ENCODE results near the gene SLC44A1.

DNA sequence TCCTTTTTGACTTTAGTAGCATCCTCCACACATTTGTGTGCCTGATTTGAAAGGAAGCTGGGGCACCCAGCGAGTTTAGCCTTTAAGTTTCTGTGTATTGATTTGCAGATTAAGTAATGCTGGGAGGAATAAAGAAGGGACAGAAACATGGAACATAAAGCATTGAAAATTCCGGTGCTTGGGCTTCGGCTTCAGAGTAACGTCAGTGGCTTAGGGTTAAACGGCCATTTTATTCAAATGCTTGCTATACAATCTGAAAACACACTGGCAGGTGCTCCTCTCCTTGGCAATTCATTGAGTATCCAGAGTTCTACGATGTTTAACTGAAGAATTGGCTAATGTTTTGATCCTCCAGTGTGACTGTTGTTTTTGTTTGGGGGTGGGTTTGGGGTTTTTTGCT, 145.3 kb downstream of the SLC44A1 start:
- no peak for TF ChIP-seq POLR2A (IDR thresholded peaks at IDR 0.05)
- TF ChIP-seq, protein P1, sequence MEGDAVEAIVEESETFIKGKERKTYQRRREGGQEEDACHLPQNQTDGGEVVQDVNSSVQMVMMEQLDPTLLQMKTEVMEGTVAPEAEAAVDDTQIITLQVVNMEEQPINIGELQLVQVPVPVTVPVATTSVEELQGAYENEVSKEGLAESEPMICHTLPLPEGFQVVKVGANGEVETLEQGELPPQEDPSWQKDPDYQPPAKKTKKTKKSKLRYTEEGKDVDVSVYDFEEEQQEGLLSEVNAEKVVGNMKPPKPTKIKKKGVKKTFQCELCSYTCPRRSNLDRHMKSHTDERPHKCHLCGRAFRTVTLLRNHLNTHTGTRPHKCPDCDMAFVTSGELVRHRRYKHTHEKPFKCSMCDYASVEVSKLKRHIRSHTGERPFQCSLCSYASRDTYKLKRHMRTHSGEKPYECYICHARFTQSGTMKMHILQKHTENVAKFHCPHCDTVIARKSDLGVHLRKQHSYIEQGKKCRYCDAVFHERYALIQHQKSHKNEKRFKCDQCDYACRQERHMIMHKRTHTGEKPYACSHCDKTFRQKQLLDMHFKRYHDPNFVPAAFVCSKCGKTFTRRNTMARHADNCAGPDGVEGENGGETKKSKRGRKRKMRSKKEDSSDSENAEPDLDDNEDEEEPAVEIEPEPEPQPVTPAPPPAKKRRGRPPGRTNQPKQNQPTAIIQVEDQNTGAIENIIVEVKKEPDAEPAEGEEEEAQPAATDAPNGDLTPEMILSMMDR (IDR thresholded peaks at IDR 0.05), result no peak
- no peak for TF ChIP-seq EP300 (IDR thresholded peaks at IDR 0.05)

Measured in upper lobe of left lung (tissue), 4 donors.